IPS-NIHi7 (cell line): ENCODE results near the gene NFKB1.
A peak's percentile ranks its signal among the peaks of the same experiment; 100 is the strongest.

Experiments used
- DNase-seq: peaks from one replicate; pipeline ENCODE4 v3.0.0; 2012; ENCODE audit warnings: mixed read lengths; ENCODE audit errors: extremely low spot score

NFKB1 gene

GRCh38 chr4:102500352-102500695 lies 835 bp upstream of the NFKB1 start:
- DNase-seq = no peak

GRCh38 chr4:102501447-102501696 lies 213 bp downstream of the NFKB1 start:
- peak; percentile 54 for DNase-seq

- no peak for DNase-seq
Observed at GRCh38 chr4:102502543-102502818, 1.3 kb downstream of the NFKB1 start.

GRCh38 chr4:102503301-102503746 lies 2.2 kb downstream of the NFKB1 start:
- DNase-seq = no peak

GRCh38 chr4:102503831-102504786 lies 3.0 kb downstream of the NFKB1 start:
- DNase-seq = no peak

- DNase-seq = no peak
Observed at GRCh38 chr4:102504941-102505340, 3.8 kb downstream of the NFKB1 start.

- no peak for DNase-seq
Observed at GRCh38 chr4:102505708-102506107, 4.5 kb downstream of the NFKB1 start.

- DNase-seq = no peak
Observed at GRCh38 chr4:102506523-102506922, 5.4 kb downstream of the NFKB1 start.

- no peak for DNase-seq
Observed at GRCh38 chr4:102511830-102512605, 10.9 kb downstream of the NFKB1 start.

- DNase-seq = no peak
Observed at GRCh38 chr4:102514298-102514964, 13.3 kb downstream of the NFKB1 start.

- no peak for DNase-seq
Observed at GRCh38 chr4:102517753-102518152, 16.6 kb downstream of the NFKB1 start.

GRCh38 chr4:102518703-102519131 lies 17.6 kb downstream of the NFKB1 start:
- DNase-seq = no peak

- no peak for DNase-seq
Observed at GRCh38 chr4:102519925-102520324, 18.8 kb downstream of the NFKB1 start.

- no peak for DNase-seq
Observed at GRCh38 chr4:102521570-102521969, 20.4 kb downstream of the NFKB1 start.

- no peak for DNase-seq
Observed at GRCh38 chr4:102522031-102522440, 20.9 kb downstream of the NFKB1 start.

GRCh38 chr4:102524691-102525090 lies 23.5 kb downstream of the NFKB1 start:
- no peak for DNase-seq

- no peak for DNase-seq
Observed at GRCh38 chr4:102525097-102525496, 23.9 kb downstream of the NFKB1 start.

- no peak for DNase-seq
Observed at GRCh38 chr4:102525504-102525903, 24.3 kb downstream of the NFKB1 start.

- DNase-seq = no peak
Observed at GRCh38 chr4:102526532-102526931, 25.4 kb downstream of the NFKB1 start.

- no peak for DNase-seq
Observed at GRCh38 chr4:102527695-102528283, 26.6 kb downstream of the NFKB1 start.

GRCh38 chr4:102529977-102530376 lies 28.8 kb downstream of the NFKB1 start:
- no peak for DNase-seq

- no peak for DNase-seq
Observed at GRCh38 chr4:102530986-102531385, 29.8 kb downstream of the NFKB1 start.
